Adrenal gland (tissue), 12 donors: ENCODE results near the gene JUP. TPM values are rescaled to one million over a fixed set of nuclear protein-coding genes. Genes with fewer than 3 reads are reported as not detected.

ENCODE experiments used
- DNase-seq, 7 donors: peaks; one replicate each; pipeline ENCODE4 v3.0.0-alpha.2; 2019 to 2020
- H3K27ac ChIP-seq, 5 donors: fragments of 200-600 bp; sonication (generic) in 4 of 5; 1 replicate in 3 of 5; 2 replicates in 2 of 5; pipeline versions ENCODE4 v1.5.1 to v1.8.0; 2016 to 2020; ENCODE audit warnings: mild to moderate bottlenecking in 1 of 5
- H3K27me3 ChIP-seq: fragments of 200-600 bp; 2 replicates; pipeline ENCODE4 v1.8.0; 2021
- H3K36me3 ChIP-seq, 2 donors: fragments of 200-600 bp; replicated peaks in 1 of 2; 1 replicate in 1 of 2; 2 replicates in 1 of 2; pipeline versions ENCODE4 v1.5.1 to v1.8.0; 2018 to 2022
- H3K4me1 ChIP-seq, 2 donors: fragments of 200-600 bp; replicated peaks in 1 of 2; 1 replicate in 1 of 2; 2 replicates in 1 of 2; pipeline versions ENCODE4 v1.5.1 to v1.8.0; 2018 to 2021
- H3K4me3 ChIP-seq, 4 donors: fragments of 200-600 bp; sonication (generic) in 3 of 4; one replicate each; pipeline ENCODE4 v1.5.1; 2016 to 2018
- H3K9me3 ChIP-seq, 3 donors: fragments of 200-600 bp; sonication (generic) in 1 of 3; replicated peaks in 1 of 3; 1 replicate in 2 of 3; 2 replicates in 1 of 3; pipeline versions ENCODE4 v1.5.1 to v1.8.0; 2016 to 2021
- POLR2A ChIP-seq, 2 donors: fragments of 450-650 bp; IDR thresholded peaks; one replicate each; pipeline ENCODE4 v1.6.1; 2017; ENCODE audit warnings: antibody characterized with exemption in 2 of 2, mild to moderate bottlenecking in 2 of 2, moderate library complexity in 1 of 2
- WGBS, 4 donors: extraction: QIAGEN DNeasy Blood & Tissue Kit in 2 of 4; methylation state at CpG; one replicate each; pipeline versions ENCODE4 v1.1.5 to v1.1.7; 2013 to 2017; 5-methylcytosine and 5-hydroxymethylcytosine counted together
- intact Hi-C, 2 donors: fragments of 100-400 bp; cut with DNase I; formaldehyde crosslinking; loops; one replicate each; pipeline versions ENCODE4 v1.14.1 to v1.15.0; 2022 to 2023
- polyA plus RNA-seq, 3 donors: library from polyadenylated mRNA; stranded (reverse); fragments of 200-250 nt in 2 of 3; fragments of 350-450 nt in 1 of 3; fragmentation: Illumina TruSeq in 1 of 3; extraction: RNeasy Lipid Tissue Mini Kit (QIAGEN cat#74804) in 1 of 3; gene quantifications; one replicate each; pipeline ENCODE4 v1.2.3, GENCODE V29; 2013 to 2014
- total RNA-seq, 9 donors: library from RNA; depleted of rRNA in 4 of 9; stranded (reverse); fragments of >200 nt in 4 of 9; fragments of 120-200 nt in 1 of 9; fragmentation: NEBNext Ultra II Directional in 1 of 9; extraction: Animal tissue kit (Norgen Biotek cat#: 25700) in 1 of 9; gene quantifications; one replicate each; pipeline versions ENCODE4 v1.1.0 to v1.2.4, GENCODE V29; 2013 to 2023
- TF ChIP-seq, protein P1 (sequence below), 6 experiments: fragments of 450-650 bp in 4 of 6; fragments of 200-600 bp in 2 of 6; sonication (generic) in 1 of 6; IDR thresholded peaks; 1 replicate in 5 of 6; 2 replicates in 1 of 6; pipeline versions ENCODE4 v1.5.1 to v1.8.0; 2016 to 2021; ENCODE audit warnings: antibody characterized with exemption in 6 of 6, mild to moderate bottlenecking in 2 of 6, moderate library complexity in 1 of 6
- donor health status: healthy with polysubstance abuse.
- donor health status: Bipolar disorder and iron deficiency.
- donor health status: DM: yes; HTN: yes; CAD: no.
- donor health status: DM: no; HTN: no; CAD: no.
- donor health status: DM: no; HTN: no; CAD: no.
- donor health status: DM: yes; HTN: yes; CAD: no.

JUP gene
- total and polyA plus RNA-seq, 12 donors = 4.9 to 81.3 (median 29.6) TPM

- Histone ChIP-seq H3K9me3 (no peaks in the 10 kb centered on the region), H3K27me3 (no peaks in the 10 kb centered on the region), H3K27ac (no peak overlapping the region), H3K4me3 (no peak overlapping the region), H3K4me1 (no peaks in the 10 kb centered on the region), H3K36me3 (peaks cover 0 to 56% of the 10 kb centered on the region in 2 donors)
- intact Hi-C loops = no loop called here
- WGBS, 4 donors = 96 to 98% (median 97%) methylated on average over 3 to 16 of the region's 16 CpGs
- DNase-seq = no peak
- TF ChIP-seq POLR2A (IDR thresholded peaks at IDR 0.05) = no peak
- TF ChIP-seq, protein P1, sequence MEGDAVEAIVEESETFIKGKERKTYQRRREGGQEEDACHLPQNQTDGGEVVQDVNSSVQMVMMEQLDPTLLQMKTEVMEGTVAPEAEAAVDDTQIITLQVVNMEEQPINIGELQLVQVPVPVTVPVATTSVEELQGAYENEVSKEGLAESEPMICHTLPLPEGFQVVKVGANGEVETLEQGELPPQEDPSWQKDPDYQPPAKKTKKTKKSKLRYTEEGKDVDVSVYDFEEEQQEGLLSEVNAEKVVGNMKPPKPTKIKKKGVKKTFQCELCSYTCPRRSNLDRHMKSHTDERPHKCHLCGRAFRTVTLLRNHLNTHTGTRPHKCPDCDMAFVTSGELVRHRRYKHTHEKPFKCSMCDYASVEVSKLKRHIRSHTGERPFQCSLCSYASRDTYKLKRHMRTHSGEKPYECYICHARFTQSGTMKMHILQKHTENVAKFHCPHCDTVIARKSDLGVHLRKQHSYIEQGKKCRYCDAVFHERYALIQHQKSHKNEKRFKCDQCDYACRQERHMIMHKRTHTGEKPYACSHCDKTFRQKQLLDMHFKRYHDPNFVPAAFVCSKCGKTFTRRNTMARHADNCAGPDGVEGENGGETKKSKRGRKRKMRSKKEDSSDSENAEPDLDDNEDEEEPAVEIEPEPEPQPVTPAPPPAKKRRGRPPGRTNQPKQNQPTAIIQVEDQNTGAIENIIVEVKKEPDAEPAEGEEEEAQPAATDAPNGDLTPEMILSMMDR (IDR thresholded peaks at IDR 0.05) = no peak
These were observed 23.7 kb downstream of the JUP start for GRCh38 chr17:41762841-41763240.

- no peak overlapping the region for H3K4me3 ChIP-seq
- intact Hi-C loops = no loop called here
- no peaks in the 10 kb centered on the region for H3K27me3 ChIP-seq
- TF ChIP-seq, protein P1 (IDR thresholded peaks at IDR 0.05) = no peak
- no peak for TF ChIP-seq POLR2A (IDR thresholded peaks at IDR 0.05)
- H3K4me1 ChIP-seq = no peaks in the 10 kb centered on the region
- WGBS, 4 donors = 74 to 91% (median 79%) methylated on average over 6 of the region's 6 CpGs
- peaks cover 0 to 56% of the 10 kb centered on the region in 2 donors for H3K36me3 ChIP-seq
- no peak overlapping the region for H3K27ac ChIP-seq
- no peaks in the 10 kb centered on the region for H3K9me3 ChIP-seq
- no peak for DNase-seq
These were observed 24.1 kb downstream of the JUP start for GRCh38 chr17:41762391-41762790.

GRCh38 chr17:41760878-41761277, 25.6 kb downstream of the JUP start:
- no peaks in the 10 kb centered on the region for H3K4me1 ChIP-seq
- H3K9me3 ChIP-seq = no peaks in the 10 kb centered on the region
- 90 to 95% (median 94%) methylated on average over 5 to 6 of the region's 6 CpGs for WGBS, 4 donors
- H3K27ac ChIP-seq = no peak overlapping the region
- no peaks in the 10 kb centered on the region for H3K27me3 ChIP-seq
- H3K4me3 ChIP-seq = no peak overlapping the region
- intact Hi-C loops = no loop called here
- peaks cover 0 to 54% of the 10 kb centered on the region in 2 donors for H3K36me3 ChIP-seq
- DNase-seq = no peak
- no peak for TF ChIP-seq POLR2A (IDR thresholded peaks at IDR 0.05)
- TF ChIP-seq, protein P1 (IDR thresholded peaks at IDR 0.05) = no peak

- Histone ChIP-seq H3K36me3 (peaks cover 0 to 36% of the 10 kb centered on the region in 2 donors), H3K4me1 (no peaks in the 10 kb centered on the region), H3K4me3 (no peak overlapping the region), H3K27me3 (no peaks in the 10 kb centered on the region), H3K9me3 (no peaks in the 10 kb centered on the region), H3K27ac (no peak overlapping the region)
- no peak for DNase-seq
- WGBS, 4 donors = 72 to 87% (median 81%) methylated on average over 6 to 9 of the region's 9 CpGs
- intact Hi-C loops = no loop called here
- TF ChIP-seq, protein P1 (IDR thresholded peaks at IDR 0.05) = no peak
- no peak for TF ChIP-seq POLR2A (IDR thresholded peaks at IDR 0.05)
These were observed 27.9 kb downstream of the JUP start for GRCh38 chr17:41758601-41759000.
